GM03348 (cell line): Measurements from ENCODE around the gene TMEM252.

Experiments
- DNase-seq: peaks from one replicate; pipeline ENCODE4 v3.0.0; 2012; ENCODE audit warnings: low spot score

The TMEM252 gene

GRCh38 chr9:68540712-68541535 is at the start of gene TMEM252:
Gene TMEM252, minus strand, starts transcription at chr9:68540883. Its CDS starts 69 bp downstream, at chr9:68540814.
- DNase-seq, result no peak

GRCh38 chr9:68585034-68585761 is 44.5 kb upstream of the TMEM252 start:
- no peak for DNase-seq

DNA sequence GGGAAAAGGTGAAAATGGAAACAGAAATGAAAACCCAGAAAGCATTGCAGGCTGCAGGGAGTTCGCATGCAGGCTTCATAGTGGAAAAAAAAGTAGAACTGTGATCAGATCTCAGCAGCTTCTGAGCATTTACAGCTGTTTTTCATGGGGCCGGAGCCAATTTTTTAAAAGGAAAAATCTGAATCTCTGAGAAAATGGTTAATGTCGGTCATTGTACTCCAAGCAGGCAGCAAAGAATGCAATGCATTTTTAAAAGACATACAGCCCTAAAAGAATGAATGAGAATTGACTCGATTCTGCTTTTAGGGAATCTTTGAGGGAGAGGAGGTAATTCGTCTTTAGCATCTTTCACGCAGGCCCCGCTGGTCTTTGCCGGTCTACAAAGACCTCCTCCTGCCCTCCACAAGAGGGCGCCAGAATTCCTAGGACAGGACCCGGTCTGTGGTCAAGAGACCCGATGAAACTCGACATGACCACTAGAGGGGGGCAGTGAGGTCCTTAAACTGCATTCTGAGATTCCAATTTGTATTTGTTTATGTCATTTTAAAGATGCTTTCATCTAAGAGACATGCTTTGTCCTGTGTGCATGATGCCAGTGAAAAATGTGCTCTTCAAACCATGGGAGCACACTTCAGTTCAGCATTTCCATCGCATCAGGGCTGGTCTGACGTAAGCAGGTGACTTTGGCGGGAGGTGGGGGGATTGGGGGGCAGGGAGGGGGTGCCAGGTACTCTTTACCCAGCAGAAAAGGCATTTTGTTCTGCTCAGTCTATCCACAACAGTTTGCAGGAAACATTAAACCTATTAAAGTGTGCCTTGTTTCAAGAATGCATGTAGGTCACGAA is 43.7 kb upstream of the TMEM252 start:
- DNase-seq, result peak; percentile 94

GRCh38 chr9:68581696-68582095 is 41.0 kb upstream of the TMEM252 start:
- DNase-seq, result no peak

GRCh38 chr9:68577774-68578591 is 37.3 kb upstream of the TMEM252 start:
- no peak for DNase-seq

DNA sequence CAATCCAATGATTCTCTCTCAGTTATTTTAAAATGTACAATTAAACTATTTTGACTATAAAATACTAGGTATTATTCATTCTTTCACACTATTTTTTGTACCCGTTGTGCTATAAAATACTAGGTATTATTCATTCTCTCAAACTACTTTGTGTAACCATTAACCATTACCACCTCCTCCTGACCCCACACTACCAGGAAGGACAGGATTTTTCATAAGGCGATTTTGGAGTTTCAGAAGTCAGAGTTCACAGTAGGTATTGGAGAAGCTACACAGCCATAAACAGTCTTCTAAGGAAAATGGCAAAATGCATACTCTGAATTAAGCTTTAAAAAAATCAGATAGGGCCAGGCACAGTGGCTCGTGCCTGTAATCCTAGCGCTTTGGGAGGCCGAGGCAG is 35.1 kb upstream of the TMEM252 start:
- no peak for DNase-seq

- no peak for DNase-seq
Observed at GRCh38 chr9:68574150-68574549, 33.5 kb upstream of the TMEM252 start.

GRCh38 chr9:68567565-68567964 is 26.9 kb upstream of the TMEM252 start:
- DNase-seq, result no peak

GRCh38 chr9:68562461-68562860 is 21.8 kb upstream of the TMEM252 start:
- no peak for DNase-seq

GRCh38 chr9:68560071-68560844 is 19.6 kb upstream of the TMEM252 start:
- DNase-seq, result no peak

- no peak for DNase-seq
Observed at GRCh38 chr9:68558545-68558944, 17.9 kb upstream of the TMEM252 start.

- DNase-seq, result no peak
Observed at GRCh38 chr9:68555437-68556150, 14.9 kb upstream of the TMEM252 start.

- no peak for DNase-seq
Observed at GRCh38 chr9:68552700-68553476, 12.2 kb upstream of the TMEM252 start.

DNA sequence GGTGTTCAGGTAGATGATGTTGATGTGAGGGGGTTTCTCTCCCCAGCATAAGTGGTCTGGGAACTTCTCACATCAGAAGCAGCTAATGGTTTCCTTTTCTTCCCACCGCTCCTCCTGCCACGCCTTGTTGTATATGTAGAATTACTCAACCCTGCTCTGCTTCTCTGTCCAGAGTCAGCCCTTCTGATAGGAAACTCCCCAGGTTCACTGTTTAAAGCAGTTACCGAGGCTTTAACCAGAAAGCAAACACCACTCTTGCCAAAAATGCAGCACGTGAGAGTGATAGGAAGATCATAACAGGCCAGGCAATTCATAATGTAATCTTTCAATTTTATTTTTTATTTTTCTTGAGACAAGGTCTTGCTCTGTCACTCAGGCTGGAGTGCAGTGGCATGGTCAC is 10.5 kb upstream of the TMEM252 start:
- DNase-seq, result no peak

GRCh38 chr9:68548241-68548640 is 7.6 kb upstream of the TMEM252 start:
- no peak for DNase-seq

DNA sequence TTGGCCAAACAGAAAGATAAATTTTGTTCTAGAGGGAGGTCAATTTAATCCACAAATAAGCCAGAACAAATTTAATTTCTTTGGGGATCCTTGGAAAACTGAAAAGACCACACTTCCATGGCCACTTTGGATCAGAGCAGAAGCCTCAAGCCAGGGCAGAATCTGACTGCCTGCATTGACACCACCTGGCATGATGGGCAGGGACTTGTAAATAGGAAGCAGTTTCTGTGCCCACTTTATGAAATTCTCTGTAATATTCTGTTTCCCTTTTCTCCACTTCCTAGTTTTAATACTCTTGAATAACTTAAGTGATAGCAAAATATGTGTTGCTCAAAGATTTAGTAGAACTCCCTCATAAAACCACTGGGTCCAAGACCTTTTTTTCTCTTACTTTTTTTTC is 6.7 kb upstream of the TMEM252 start:
- no peak for DNase-seq

GRCh38 chr9:68546596-68547390 is 6.1 kb upstream of the TMEM252 start:
- no peak for DNase-seq

DNA sequence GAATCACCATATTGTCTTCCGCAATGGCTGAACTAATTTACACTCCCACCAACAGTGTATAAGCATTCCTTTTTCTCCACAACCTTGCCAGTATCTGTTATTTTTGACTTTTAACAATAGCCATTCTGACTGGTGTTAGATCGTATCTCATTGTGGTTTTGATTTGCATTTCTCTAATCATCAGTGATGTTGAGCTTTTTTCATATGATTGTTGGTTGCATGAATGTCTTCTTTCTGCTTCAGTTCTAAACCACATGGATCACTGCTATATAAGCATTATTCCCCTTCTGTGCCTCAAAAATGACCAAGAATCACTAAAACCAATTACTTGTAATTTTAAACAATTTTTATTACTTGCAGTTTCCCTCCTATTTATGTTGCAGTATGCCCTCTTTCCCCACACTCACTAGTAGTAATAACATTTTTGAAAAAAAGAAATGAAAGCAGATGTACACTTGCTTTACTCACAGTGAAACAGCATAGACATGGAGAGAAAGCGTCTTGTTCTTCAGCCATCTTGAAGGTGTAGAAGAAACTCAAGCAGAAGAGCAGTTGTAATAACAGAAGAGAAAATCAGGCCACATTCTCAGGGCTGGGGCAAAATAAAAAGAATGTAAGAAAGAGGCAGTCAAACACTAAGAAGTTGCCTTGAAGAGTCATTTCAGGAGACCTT is 4.5 kb upstream of the TMEM252 start:
- DNase-seq, result no peak
